ENCODE measurements around the gene PPP2R2C.

DNA sequence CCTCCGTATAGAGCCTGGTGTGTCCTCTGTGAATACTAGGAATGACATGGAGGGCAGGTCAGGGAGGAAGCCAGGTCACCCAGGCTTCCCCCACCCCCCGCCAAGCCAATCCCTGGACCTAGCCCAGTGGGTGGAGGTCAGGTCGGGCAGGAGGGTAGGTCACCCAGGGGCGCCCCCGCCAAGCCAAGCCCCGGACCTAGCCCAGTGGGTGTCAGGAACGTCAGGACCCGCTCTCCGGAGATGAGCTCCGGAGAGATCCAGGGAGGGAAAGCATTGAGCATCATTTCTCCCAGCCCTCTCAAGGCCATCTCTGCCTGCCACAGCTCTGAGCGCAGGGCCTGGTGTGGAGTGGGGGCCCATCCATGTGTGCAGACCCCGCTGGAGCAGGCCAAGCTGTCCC, 154.2 kb downstream of the PPP2R2C start:
- TF ChIP-seq, protein P1, sequence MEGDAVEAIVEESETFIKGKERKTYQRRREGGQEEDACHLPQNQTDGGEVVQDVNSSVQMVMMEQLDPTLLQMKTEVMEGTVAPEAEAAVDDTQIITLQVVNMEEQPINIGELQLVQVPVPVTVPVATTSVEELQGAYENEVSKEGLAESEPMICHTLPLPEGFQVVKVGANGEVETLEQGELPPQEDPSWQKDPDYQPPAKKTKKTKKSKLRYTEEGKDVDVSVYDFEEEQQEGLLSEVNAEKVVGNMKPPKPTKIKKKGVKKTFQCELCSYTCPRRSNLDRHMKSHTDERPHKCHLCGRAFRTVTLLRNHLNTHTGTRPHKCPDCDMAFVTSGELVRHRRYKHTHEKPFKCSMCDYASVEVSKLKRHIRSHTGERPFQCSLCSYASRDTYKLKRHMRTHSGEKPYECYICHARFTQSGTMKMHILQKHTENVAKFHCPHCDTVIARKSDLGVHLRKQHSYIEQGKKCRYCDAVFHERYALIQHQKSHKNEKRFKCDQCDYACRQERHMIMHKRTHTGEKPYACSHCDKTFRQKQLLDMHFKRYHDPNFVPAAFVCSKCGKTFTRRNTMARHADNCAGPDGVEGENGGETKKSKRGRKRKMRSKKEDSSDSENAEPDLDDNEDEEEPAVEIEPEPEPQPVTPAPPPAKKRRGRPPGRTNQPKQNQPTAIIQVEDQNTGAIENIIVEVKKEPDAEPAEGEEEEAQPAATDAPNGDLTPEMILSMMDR (conservative IDR thresholded peaks at IDR 0.05; ENCODE audit: low read length) = no peak
- TF ChIP-seq EZH2phosphoT487 (IDR thresholded peaks at IDR 0.05; ENCODE audit: borderline replicate concordance, low read depth, low read length) = no peak

All from OCI-LY7 (cell line).